DND-41 (cell line): ENCODE data around the gene PRR5.

Experiments
- ATAC-seq: fragments of 200-7000 bp; cut with Tn5 transposase; 3 replicates; pipeline ENCODE4 v1.9.1; 2021; ENCODE audit warnings: low read depth; ENCODE audit not compliant: insufficient read depth
- DNase-seq: peaks from one replicate; pipeline ENCODE4 v3.0.0-alpha.2; 2020
- H2AFZ ChIP-seq: 2 replicates; pipeline ENCODE4 v1.6.0; 2012; ENCODE audit warnings: low read depth, low read length
- H3K27ac ChIP-seq: 2 replicates; pipeline ENCODE4 v1.5.1; 2012; ENCODE audit warnings: low read length, inconsistent platforms
- H3K27me3 ChIP-seq: fragments of 200-600 bp; sonication (generic); 2 replicates; pipeline ENCODE4 v1.6.0; 2012; ENCODE audit warnings: low read length, mild to moderate bottlenecking, inconsistent platforms; ENCODE audit not compliant: insufficient read depth, poor library complexity
- H3K36me3 ChIP-seq: 2 replicates; pipeline ENCODE4 v1.5.1; 2012; ENCODE audit warnings: low read length, inconsistent platforms; ENCODE audit not compliant: insufficient read depth
- H3K4me1 ChIP-seq: 2 replicates; pipeline ENCODE4 v1.5.1; 2012; ENCODE audit warnings: mild to moderate bottlenecking, low read length; ENCODE audit not compliant: insufficient read depth
- H3K4me2 ChIP-seq: 2 replicates; pipeline ENCODE4 v1.6.0; 2012; ENCODE audit warnings: mild to moderate bottlenecking, moderate library complexity, low read length, inconsistent platforms; ENCODE audit not compliant: insufficient read depth
- H3K4me3 ChIP-seq, 2 experiments: fragments of 200-600 bp in 1 of 2; shearing (Covaris generic) in 1 of 2; 2 replicates each; pipeline ENCODE4 v1.5.1; 2012 to 2016; ENCODE audit warnings: inconsistent platforms in 2 of 2, low read length in 2 of 2, mild to moderate bottlenecking in 2 of 2, low read depth in 1 of 2, moderate library complexity in 1 of 2
- H3K79me2 ChIP-seq: 2 replicates; pipeline ENCODE4 v1.6.0; 2012; ENCODE audit warnings: low read length, inconsistent platforms; ENCODE audit not compliant: insufficient read depth
- H3K9ac ChIP-seq: 2 replicates; pipeline ENCODE4 v1.6.0; 2012; ENCODE audit warnings: low read depth, mild to moderate bottlenecking, inconsistent platforms, low read length, moderate library complexity
- H3K9me3 ChIP-seq: 2 replicates; pipeline ENCODE4 v1.5.1; 2012; ENCODE audit warnings: low read length, moderate library complexity, mild to moderate bottlenecking, inconsistent platforms; ENCODE audit not compliant: insufficient read depth, severe bottlenecking
- H4K20me1 ChIP-seq: 2 replicates; pipeline ENCODE4 v1.6.0; 2012; ENCODE audit warnings: low read length; ENCODE audit not compliant: insufficient read depth
- EZH2 ChIP-seq: IDR thresholded peaks from 3 replicates; pipeline ENCODE4 v1.6.1; 2012; ENCODE audit warnings: borderline replicate concordance, low read depth, mild to moderate bottlenecking, moderate library complexity, low read length, inconsistent platforms; ENCODE audit not compliant: severe bottlenecking
- TF ChIP-seq, protein P1 (sequence below): IDR thresholded peaks from 2 replicates; pipeline ENCODE4 v1.5.1; 2012; ENCODE audit warnings: borderline replicate concordance, low read length, moderate library complexity, mild to moderate bottlenecking; ENCODE audit not compliant: poor library complexity, severe bottlenecking; ENCODE audit errors: extremely low read depth

Gene PRR5

GRCh38 chr22:44752285-44753188 lies 50.5 kb downstream of the PRR5 start, which contains the start of gene ARHGAP8:
TSS of gene ARHGAP8 (plus strand) at chr22:44752575. CDS start at chr22:44786528, 33,953 bp downstream.
- no peak within 1 kb of the TSS for H3K4me3 ChIP-seq
- H3K27me3 ChIP-seq = no peaks in the 10 kb centered on the region
- no peak within 1 kb of the TSS for H3K27ac ChIP-seq
- H3K36me3 ChIP-seq = no peaks in the 10 kb centered on the region
- no peak within 1 kb of the TSS for H3K9ac ChIP-seq
- H2AFZ ChIP-seq = no peak within 1 kb of the TSS
- H3K4me2 ChIP-seq = no peak within 1 kb of the TSS
- ATAC-seq = no peak
- H3K4me1 ChIP-seq = no peaks in the 10 kb centered on the region
- no peaks in the 10 kb centered on the region for H3K79me2 ChIP-seq
- H3K9me3 ChIP-seq = no peaks in the 10 kb centered on the region
- TF ChIP-seq EZH2 = no peak
- TF ChIP-seq, protein P1, sequence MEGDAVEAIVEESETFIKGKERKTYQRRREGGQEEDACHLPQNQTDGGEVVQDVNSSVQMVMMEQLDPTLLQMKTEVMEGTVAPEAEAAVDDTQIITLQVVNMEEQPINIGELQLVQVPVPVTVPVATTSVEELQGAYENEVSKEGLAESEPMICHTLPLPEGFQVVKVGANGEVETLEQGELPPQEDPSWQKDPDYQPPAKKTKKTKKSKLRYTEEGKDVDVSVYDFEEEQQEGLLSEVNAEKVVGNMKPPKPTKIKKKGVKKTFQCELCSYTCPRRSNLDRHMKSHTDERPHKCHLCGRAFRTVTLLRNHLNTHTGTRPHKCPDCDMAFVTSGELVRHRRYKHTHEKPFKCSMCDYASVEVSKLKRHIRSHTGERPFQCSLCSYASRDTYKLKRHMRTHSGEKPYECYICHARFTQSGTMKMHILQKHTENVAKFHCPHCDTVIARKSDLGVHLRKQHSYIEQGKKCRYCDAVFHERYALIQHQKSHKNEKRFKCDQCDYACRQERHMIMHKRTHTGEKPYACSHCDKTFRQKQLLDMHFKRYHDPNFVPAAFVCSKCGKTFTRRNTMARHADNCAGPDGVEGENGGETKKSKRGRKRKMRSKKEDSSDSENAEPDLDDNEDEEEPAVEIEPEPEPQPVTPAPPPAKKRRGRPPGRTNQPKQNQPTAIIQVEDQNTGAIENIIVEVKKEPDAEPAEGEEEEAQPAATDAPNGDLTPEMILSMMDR = no peak
- no peak for DNase-seq
- H4K20me1 ChIP-seq = no peaks in the 10 kb centered on the region

GRCh38 chr22:44753189-44754042 lies 51.4 kb downstream of the PRR5 start:
- H3K9ac ChIP-seq = no peak overlapping the region
- ATAC-seq = no peak
- no peaks in the 10 kb centered on the region for H3K79me2 ChIP-seq
- H3K27ac ChIP-seq = no peak overlapping the region
- DNase-seq = no peak
- H3K27me3 ChIP-seq = no peaks in the 10 kb centered on the region
- no peak for TF ChIP-seq EZH2
- TF ChIP-seq, protein P1 = no peak
- no peak overlapping the region for H3K4me3 ChIP-seq
- H3K9me3 ChIP-seq = no peaks in the 10 kb centered on the region
- no peaks in the 10 kb centered on the region for H3K36me3 ChIP-seq
- H2AFZ ChIP-seq = no peak overlapping the region
- H3K4me1 ChIP-seq = no peaks in the 10 kb centered on the region
- H3K4me2 ChIP-seq = no peak overlapping the region
- no peaks in the 10 kb centered on the region for H4K20me1 ChIP-seq

DNA sequence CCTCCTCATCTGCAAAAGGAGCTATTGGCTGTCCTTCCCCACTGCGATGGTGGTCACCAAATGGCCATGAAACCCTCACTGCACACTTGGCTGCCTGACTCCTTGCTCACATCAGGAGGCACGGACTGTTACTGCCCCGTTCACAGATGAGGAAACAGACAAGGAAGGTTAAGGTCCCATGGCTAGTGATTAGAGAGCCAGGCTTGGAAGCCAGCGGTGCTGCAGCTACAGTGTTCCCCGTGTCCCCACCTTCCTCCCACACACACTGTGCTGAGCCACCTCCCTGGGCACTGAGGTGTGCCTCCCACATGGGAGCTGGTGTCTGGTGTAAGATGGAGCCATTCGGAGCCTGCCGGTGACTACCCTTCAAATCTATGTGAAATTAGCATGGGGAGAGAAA lies 53.0 kb downstream of the PRR5 start:
- H3K79me2 ChIP-seq = no peaks in the 10 kb centered on the region
- H2AFZ ChIP-seq = no peak overlapping the region

More for the DNA sequence above, 53.0 kb downstream of the PRR5 start:
- Histone ChIP-seq H3K36me3 (no peaks in the 10 kb centered on the region), H3K27ac (no peak overlapping the region), H3K9ac (no peak overlapping the region), H3K27me3 (no peaks in the 10 kb centered on the region), H3K4me3 (no peak overlapping the region), H3K9me3 (no peaks in the 10 kb centered on the region), H3K4me2 (no peak overlapping the region), H3K4me1 (no peaks in the 10 kb centered on the region), H4K20me1 (no peaks in the 10 kb centered on the region)
- no peak for DNase-seq
- ATAC-seq = no peak
- TF ChIP-seq, protein P1 = no peak
- TF ChIP-seq EZH2 = no peak
